Hematopoietic multipotent progenitor cell treated with erythropoietin and hydrocortisone succinate and interleukin-3 and kit ligand, for 8 days (in vitro differentiated cells): ENCODE measurements around the gene KIAA1671.

Experiments used
- DNase-seq: peaks from one replicate; pipeline ENCODE4 v3.0.0-alpha.2; 2015

Gene KIAA1671

GRCh38 chr22:24982301-24983056 is 30.0 kb downstream of the KIAA1671 start:
- DNase-seq, result no peak

- DNase-seq, result no peak
These were observed 30.6 kb downstream of the KIAA1671 start for GRCh38 chr22:24983151-24983550.

DNA sequence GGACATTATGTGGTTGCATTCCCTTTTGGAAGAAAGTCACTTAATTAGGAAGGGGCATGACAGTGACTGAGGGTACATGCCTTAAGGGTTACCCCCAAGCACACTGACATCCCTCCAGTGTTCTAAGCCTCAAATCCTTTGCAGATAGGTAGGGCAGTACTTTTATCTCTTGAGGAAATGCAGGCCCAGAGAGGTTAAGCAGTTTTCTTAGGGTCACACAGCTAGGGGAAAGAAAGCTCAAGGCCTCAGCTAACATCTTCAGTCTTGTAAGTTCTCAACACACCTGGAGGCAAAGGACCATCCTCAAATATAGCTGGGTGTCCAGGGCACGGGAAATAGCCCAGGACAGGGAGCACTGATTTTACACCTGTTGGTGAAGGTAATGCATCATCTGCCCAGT is 31.6 kb downstream of the KIAA1671 start:
- DNase-seq, result no peak

DNA sequence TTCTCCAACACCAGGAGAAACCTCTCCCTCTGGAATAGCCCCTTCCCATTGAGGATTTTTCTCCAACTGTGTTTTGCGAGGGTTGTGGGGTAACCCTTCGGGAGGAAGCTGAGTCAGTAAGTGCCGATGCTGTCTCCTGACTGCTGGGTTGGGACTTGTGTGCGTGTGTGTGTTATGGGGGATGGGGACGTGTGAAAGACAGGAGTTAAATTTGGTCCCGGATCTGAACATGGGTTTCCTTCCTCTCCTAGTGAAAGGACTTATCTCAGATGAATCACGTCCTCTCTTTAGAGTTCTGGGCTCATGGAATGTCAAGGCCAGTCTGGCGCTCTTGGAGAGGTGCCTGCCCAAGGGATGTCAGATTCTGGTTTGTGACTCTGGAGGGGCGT is 33.3 kb downstream of the KIAA1671 start:
- DNase-seq, result no peak

DNA sequence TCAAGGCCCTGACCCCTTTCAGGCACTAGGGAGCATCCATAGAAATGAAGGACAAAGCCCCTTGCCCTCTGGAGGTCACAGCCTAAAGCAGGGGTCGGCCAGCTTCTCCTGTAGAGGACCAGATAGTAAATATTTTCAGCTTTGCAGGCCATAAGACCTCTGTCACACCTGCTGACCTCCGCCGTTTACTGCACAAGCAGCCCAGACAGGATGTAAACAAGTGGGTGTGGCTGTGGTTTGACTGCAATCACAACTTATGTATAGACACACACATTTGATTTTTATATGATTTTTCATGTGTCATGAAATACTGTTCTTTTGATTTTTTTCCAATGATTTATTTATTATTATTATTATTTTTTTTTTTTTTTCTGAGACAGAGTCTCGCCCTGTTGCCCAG is 34.3 kb downstream of the KIAA1671 start:
- DNase-seq, result no peak

DNA sequence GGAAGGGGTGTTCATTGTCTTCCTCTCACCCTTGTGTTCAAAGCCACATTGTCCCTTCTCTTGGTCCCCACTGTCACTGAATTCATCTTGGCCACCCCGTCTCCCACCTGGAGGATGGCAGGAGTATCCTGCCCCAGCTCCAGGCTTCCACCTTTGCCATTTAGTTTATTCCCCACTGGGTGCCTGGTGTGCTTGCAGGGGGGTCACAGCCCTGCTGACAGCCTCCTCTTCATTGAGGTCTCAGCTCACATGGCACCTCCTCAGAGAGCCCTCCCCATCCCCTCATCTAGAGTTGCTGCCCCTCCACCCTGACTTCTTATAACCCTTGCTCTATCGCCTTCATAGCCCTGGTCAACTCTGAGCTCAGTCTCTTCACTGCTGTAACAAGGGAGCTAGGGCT is 36.6 kb downstream of the KIAA1671 start:
- DNase-seq, result no peak

GRCh38 chr22:24989541-24989951 is 37.0 kb downstream of the KIAA1671 start:
- DNase-seq, result no peak

- DNase-seq, result no peak
These were observed 37.9 kb downstream of the KIAA1671 start for GRCh38 chr22:24990344-24990905.

DNA sequence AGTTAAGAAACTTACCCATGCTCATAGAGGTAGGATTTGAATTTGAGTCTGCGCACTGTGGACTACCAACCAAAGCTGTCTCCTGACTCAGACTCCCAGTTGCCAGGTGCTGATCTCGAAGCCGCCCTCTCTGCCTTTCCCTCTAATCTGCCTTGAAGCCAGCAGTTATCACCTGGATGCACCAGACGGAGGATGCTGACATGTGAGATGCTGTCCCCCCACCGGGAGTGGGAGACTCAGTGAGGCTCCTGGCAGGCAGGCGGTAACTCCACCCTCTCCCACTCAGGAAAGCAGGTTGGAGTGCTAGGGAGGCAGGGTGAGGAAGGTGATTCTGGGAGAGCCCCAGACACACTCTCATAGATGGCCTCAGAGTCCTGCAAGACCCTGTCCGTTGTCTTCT is 40.4 kb downstream of the KIAA1671 start:
- DNase-seq, result no peak

- DNase-seq, result no peak
These were observed 41.7 kb downstream of the KIAA1671 start for GRCh38 chr22:24994070-24994763.

DNA sequence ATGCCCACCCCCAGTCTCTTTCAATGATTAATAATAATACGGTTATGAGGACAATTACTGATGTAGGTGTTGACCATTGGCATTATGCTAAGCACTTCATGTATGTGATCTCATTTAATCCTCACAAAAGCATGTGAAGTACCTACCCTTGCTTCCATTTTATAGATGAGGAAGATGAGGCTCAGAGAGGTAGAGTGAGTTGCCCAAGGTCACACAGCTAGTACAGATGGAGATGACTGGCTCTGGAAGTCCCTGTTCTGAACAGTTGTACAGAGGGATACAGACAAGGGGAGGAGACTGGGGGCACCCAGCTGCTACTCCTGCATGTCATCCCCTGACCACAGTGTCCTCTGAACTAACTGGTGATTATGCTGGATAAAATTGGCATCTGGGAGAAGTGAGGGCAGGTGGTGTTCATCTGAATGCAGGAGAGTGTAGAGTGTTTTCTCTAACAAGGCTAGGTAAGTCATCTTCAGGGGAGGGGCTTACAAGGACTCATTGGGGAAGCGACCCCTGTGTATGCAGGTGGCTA is 43.2 kb downstream of the KIAA1671 start:
- no peak for DNase-seq

GRCh38 chr22:24996420-24996952 is 44.0 kb downstream of the KIAA1671 start:
- no peak for DNase-seq

GRCh38 chr22:24997023-24997422 is 44.5 kb downstream of the KIAA1671 start:
- no peak for DNase-seq

GRCh38 chr22:25000686-25001085 is 48.2 kb downstream of the KIAA1671 start:
- no peak for DNase-seq

DNA sequence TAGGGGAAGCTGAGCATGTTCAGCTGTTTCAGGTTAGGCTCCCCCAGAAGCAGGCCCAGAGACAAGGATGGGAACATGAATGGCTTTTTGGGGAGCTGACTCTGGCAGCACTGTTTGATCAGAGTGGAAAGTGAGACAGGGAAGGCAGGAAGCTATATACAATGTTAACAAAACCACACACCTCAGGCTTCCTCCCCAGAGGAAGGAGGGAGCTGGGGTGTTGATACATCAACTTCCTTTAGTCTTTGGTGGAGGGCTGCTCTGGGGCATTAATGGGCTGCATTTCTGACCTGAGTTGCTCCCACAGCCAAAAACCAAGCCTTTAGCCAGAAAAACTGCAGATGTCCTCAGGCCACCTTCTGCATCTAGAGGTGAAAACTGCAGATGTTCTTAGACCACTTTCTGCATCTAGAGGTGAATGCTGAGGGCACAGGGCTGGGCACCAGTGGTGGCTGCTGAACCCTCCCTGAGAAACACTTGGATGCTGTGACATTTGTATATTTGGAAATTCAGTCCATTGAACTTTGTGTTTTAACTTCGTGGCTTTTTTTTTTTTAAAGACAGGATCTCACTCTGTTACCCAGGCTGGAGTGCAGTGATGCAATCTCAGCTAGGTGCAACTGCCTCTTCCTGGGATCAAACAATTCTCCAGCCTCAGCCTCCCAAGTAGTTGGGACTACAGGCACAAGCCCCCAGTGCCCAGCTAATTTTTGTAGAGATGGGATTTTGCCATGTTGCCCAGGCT is 49.9 kb downstream of the KIAA1671 start:
- DNase-seq, result no peak

DNA sequence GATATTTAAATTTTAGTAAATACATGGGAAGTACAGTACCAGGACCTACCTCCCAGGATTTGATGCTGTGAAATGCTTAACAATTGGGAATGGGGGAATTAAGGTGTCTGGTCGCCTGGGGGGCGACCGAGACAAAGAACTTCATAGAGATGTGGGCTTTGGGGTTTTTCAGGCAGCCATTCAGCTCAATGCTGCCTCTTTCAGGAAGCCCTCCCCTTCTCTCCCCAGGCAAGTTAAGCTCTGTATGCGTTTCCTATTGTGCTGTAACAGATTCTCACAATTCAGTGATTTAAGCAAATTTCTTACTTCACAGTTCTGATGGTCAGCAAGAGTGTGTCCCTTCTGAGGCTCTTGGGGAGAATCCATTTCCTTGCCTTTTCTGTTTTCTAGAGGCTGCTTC is 53.8 kb downstream of the KIAA1671 start:
- DNase-seq, result no peak

DNA sequence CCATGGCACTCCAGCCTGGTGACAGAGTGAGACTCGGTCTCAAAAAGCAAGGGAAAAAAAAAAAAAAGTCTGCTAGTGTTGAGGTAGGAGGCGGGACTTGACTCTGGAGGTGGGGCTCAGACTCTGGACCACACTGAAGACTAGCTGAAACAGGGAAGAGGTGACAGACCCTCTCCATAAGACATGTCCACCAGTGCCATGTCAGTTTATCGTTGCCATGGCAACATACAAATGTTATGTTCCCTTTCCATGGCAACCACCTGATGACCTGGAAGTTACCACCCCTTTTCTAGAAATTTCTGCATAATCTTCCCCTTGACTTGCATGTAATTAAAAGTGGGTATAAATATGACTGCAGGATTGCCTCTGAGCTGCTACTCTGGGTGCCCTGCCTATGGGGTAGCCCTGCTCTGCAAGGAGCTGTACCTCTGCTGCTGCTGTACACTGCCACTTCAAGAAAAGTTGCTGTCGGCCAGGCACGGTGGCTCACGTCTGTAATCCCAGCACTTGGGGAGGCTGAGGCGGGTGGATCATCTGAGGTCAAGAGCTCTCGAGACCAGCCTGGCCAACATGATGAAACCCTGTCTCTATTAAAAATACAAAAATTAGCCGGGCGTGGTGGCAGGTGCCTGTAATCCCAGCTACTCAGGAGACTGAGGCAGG is 55.1 kb downstream of the KIAA1671 start:
- DNase-seq, result no peak

DNA sequence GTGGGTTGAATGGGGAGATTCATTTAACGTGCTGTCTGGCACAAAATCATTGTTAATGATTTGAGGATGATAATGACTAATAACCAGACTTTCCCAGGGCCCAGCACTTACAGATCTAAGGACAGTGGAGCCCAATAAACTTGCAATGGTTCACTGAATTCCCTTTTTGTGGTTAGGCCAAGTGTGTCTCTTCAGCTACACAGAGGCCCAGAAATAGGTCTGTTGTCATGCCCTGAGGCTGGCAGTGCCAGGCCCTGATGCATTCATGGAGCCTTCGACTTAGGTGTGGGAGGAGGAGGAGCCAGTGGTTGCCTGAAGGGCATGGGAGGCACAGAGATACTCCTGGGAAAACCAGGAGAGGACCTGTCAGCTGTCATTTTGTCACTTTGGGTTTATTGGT is 56.1 kb downstream of the KIAA1671 start:
- no peak for DNase-seq

DNA sequence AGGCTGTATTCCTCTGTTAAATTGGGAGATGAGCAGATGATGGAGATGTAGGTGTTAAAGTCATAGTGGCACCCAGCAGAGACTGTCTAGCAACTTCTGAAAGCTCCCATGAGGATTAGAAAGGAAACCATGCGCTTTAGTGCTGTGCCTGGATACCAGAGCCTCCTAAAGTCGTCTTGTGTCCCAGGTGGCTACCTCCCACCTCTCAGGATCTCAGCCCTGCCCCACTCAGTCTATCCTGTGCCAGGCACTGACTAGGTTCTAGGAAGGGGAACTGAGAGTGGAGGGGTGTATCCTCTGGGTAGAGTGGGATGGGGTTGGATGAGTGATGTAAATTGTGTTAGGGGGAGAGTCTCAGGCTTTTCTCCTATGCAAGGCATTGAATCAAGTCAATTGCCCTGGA is 60.2 kb downstream of the KIAA1671 start:
- no peak for DNase-seq

DNA sequence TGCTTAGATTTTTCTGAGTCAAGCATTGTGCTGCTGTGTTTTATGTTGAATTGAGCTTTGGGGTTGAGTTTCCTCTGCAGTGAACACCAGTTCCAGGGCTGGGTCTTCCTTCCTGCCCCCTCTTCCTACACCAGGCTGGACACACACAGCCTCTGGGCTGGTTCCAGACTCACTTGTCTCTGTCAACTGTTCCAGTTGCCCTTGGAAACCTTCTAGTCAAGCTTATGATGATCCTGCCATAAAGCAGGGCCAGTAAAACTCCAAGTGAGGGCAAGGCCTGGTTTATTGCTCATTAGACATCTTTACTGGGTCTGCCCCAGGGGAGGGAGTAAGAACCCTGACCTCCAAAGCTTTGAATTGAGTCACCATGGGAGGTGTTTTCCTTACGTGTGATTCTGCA is 61.1 kb downstream of the KIAA1671 start:
- DNase-seq, result no peak

- no peak for DNase-seq
These were observed 62.6 kb downstream of the KIAA1671 start for GRCh38 chr22:25014896-25015755.
